T-helper 2 cell treated with Interferon-gamma antibody and Interleukin-4, amounts not matched to agents 100 ng/mL and 5 ng/mL, for 36 hours (primary cell): ENCODE measurements around the gene PLEKHM2. TPM values are rescaled to one million over a fixed set of nuclear protein-coding genes. Genes with fewer than 3 reads are reported as not detected.
"Not testable (repeated sequence)": the region's sequence is repeated elsewhere in the genome, so short reads cannot be mapped to it uniquely, and the experiment has no call there.

Experiments
- intact Hi-C: fragments of 100-400 bp; cut with micrococcal nuclease; formaldehyde crosslinking; loops from one replicate; pipeline ENCODE4 v1.15.1; 2023
- total RNA-seq: library from RNA; stranded (reverse); gene quantifications from 2 replicates; pipeline ENCODE4 v1.2.3, GENCODE V29; 2022

The PLEKHM2 gene
- 49.3 and 56.7 TPM in 2 replicates for total RNA-seq

- intact Hi-C loops, result no loop called here
These were observed at the start of gene PLEKHM2 for GRCh38 chr1:15684042-15684461. Gene PLEKHM2, plus strand, starts transcription at chr1:15684320. Its CDS starts 239 bp downstream, at chr1:15684559.

- intact Hi-C loops, result no loop called here
These were observed 47.7 kb upstream of the PLEKHM2 start for GRCh38 chr1:15636436-15636835.

GRCh38 chr1:15637826-15638225, 46.3 kb upstream of the PLEKHM2 start:
- intact Hi-C loops, result no loop called here

GRCh38 chr1:15639262-15639661, 44.9 kb upstream of the PLEKHM2 start:
- intact Hi-C loops, result no loop called here

- intact Hi-C loops, result no loop called here
These were observed 44.2 kb upstream of the PLEKHM2 start for GRCh38 chr1:15639931-15640330.

GRCh38 chr1:15640667-15641066, 43.5 kb upstream of the PLEKHM2 start:
- intact Hi-C loops, result no loop called here

- intact Hi-C loops, result no loop called here
These were observed 34.2 kb upstream of the PLEKHM2 start for GRCh38 chr1:15649937-15650336.

GRCh38 chr1:15650433-15650832, 33.7 kb upstream of the PLEKHM2 start:
- intact Hi-C loops, result no loop called here

GRCh38 chr1:15652130-15652529, 32.0 kb upstream of the PLEKHM2 start:
- intact Hi-C loops, result not testable (repeated sequence)

GRCh38 chr1:15654091-15654690, 29.9 kb upstream of the PLEKHM2 start:
- intact Hi-C loops, result no loop called here

- intact Hi-C loops, result no loop called here
These were observed 27.7 kb upstream of the PLEKHM2 start for GRCh38 chr1:15656464-15656863.

GRCh38 chr1:15657021-15657420, 27.1 kb upstream of the PLEKHM2 start:
- intact Hi-C loops, result no loop called here

- intact Hi-C loops, result no loop called here
These were observed 24.0 kb upstream of the PLEKHM2 start for GRCh38 chr1:15660151-15660550.

GRCh38 chr1:15662477-15662876, 21.6 kb upstream of the PLEKHM2 start:
- intact Hi-C loops, result no loop called here

- intact Hi-C loops, result no loop called here
These were observed 20.2 kb upstream of the PLEKHM2 start for GRCh38 chr1:15663925-15664324.

GRCh38 chr1:15667362-15667761, 16.8 kb upstream of the PLEKHM2 start:
- intact Hi-C loops, result no loop called here

GRCh38 chr1:15668089-15668754, 15.9 kb upstream of the PLEKHM2 start:
- intact Hi-C loops, result no loop called here

GRCh38 chr1:15669074-15669473, 15.0 kb upstream of the PLEKHM2 start:
- intact Hi-C loops, result no loop called here

- intact Hi-C loops, result no loop called here
These were observed 14.3 kb upstream of the PLEKHM2 start for GRCh38 chr1:15669864-15670263.

- intact Hi-C loops, result no loop called here
These were observed 12.7 kb upstream of the PLEKHM2 start for GRCh38 chr1:15671430-15671829.

GRCh38 chr1:15674386-15675159, 9.5 kb upstream of the PLEKHM2 start:
- intact Hi-C loops, result no loop called here

- intact Hi-C loops, result no loop called here
These were observed 8.1 kb upstream of the PLEKHM2 start for GRCh38 chr1:15676010-15676409.
